HCT116 (cell line): ENCODE results near the gene SPINK5. TPM values are rescaled to one million over a fixed set of nuclear protein-coding genes. Genes with fewer than 3 reads are reported as not detected.
A peak's percentile ranks its signal among the peaks of the same experiment; 100 is the strongest.

Experiments
- ATAC-seq: fragments of 200-7000 bp; cut with Tn5 transposase; 2 replicates; pipeline ENCODE4 v1.9.1; 2020; ENCODE audit warnings: mild to moderate bottlenecking, moderate library complexity
- BruUV-seq: library from RNA; stranded (reverse); fragments of 400-500 nt; replicated peaks from 2 replicates; lab custom pipeline; 2021; lab: Mats Ljungman, UMichigan
- CTCF ChIA-PET: fragments of 300-600 bp; sonication (Branson Sonifier 250); formaldehyde crosslinking; loops from one replicate; lab custom pipeline; 2021; ENCODE audit warnings: antibody characterized with exemption; lab: Charles Lee
- POLR2A ChIA-PET: fragments of 300-600, 350-600 bp; sonication (Branson Sonifier 250); formaldehyde crosslinking; loops from one replicate; lab custom pipeline; 2021; ENCODE audit warnings: antibody characterized with exemption; lab: Charles Lee
- RAD21 ChIA-PET, 2 experiments: fragments of 300-600 bp; sonication (Branson Sonifier 250); formaldehyde crosslinking; loops; one replicate each; lab custom pipeline; 2023; ENCODE audit warnings: low total read pairs in 2 of 2; ENCODE audit not compliant: uncharacterized antibody in 2 of 2, unreplicated experiment in 2 of 2, low non-redundant PET in 1 of 2; lab: Charles Lee
- DNase-seq: peaks from one replicate; pipeline ENCODE4 v3.0.0-alpha.2; 2010; ENCODE audit warnings: low read depth, low spot score
- H2AFZ ChIP-seq: fragments of 200-600 bp; shearing (Covaris generic), sonication (generic); 2 replicates; pipeline ENCODE4 v1.6.1; 2017; ENCODE audit warnings: low read depth, mixed run types, mixed read lengths, antibody characterized with exemption, low read length; ENCODE audit not compliant: poor library complexity, severe bottlenecking
- H3K27ac ChIP-seq: 2 replicates; pipeline ENCODE4 v1.5.1; 2012; ENCODE audit warnings: low read depth, low read length
- H3K27me3 ChIP-seq: fragments of 200-600 bp; sonication (generic); 2 replicates; pipeline ENCODE4 v1.6.1; 2016; ENCODE audit warnings: mixed run types, low read length, mixed read lengths; ENCODE audit not compliant: insufficient read depth
- H3K36me3 ChIP-seq, 2 experiments: fragments of 200-500 bp in 1 of 2; fragments of 200-600 bp in 1 of 2; sonication (Bioruptor generic) in 1 of 2; sonication (generic) in 1 of 2; 2 replicates each; pipeline versions ENCODE4 v1.5.1 to v1.6.1; 2014 to 2016; ENCODE audit warnings: low read length in 2 of 2, inconsistent platforms in 1 of 2, mixed read lengths in 1 of 2, mixed run types in 1 of 2; ENCODE audit not compliant: insufficient read depth in 2 of 2, control insufficient read depth in 1 of 2
- H3K4me1 ChIP-seq, 2 experiments: fragments of 200-600 bp in 1 of 2; sonication (generic) in 1 of 2; 2 replicates each; pipeline versions ENCODE4 v1.5.1 to v1.6.1; 2012 to 2017; ENCODE audit warnings: low read length in 2 of 2, inconsistent platforms in 1 of 2, mild to moderate bottlenecking in 1 of 2, mixed read lengths in 1 of 2, mixed run types in 1 of 2, moderate library complexity in 1 of 2; ENCODE audit not compliant: insufficient read depth in 2 of 2, control insufficient read depth in 1 of 2
- H3K4me2 ChIP-seq: fragments of 200-600 bp; sonication (generic); 2 replicates; pipeline ENCODE4 v1.6.1; 2017; ENCODE audit warnings: mixed run types, low read length, mixed read lengths
- H3K4me3 ChIP-seq, 2 experiments: fragments of 200-600 bp in 1 of 2; sonication (generic) in 1 of 2; replicated peaks in 1 of 2; 2 replicates each; pipeline ENCODE4 v1.5.1; 2011 to 2016; ENCODE audit warnings: low read length in 2 of 2, control low read depth in 1 of 2, low read depth in 1 of 2, mild to moderate bottlenecking in 1 of 2, mixed read lengths in 1 of 2, mixed run types in 1 of 2
- H3K79me2 ChIP-seq: fragments of 200-600 bp; sonication (generic); 2 replicates; pipeline ENCODE4 v1.6.1; 2017; ENCODE audit warnings: mild to moderate bottlenecking, mixed run types, low read length, moderate library complexity, mixed read lengths; ENCODE audit not compliant: insufficient read depth
- H3K9ac ChIP-seq: fragments of 200-600 bp; sonication (generic); 2 replicates; pipeline ENCODE4 v1.6.1; 2016; ENCODE audit warnings: low read length, mixed read lengths
- H3K9me2 ChIP-seq: fragments of 200-600 bp; sonication (generic), shearing (Covaris generic); 2 replicates; pipeline ENCODE4 v1.6.1; 2017; ENCODE audit warnings: mixed run types, mild to moderate bottlenecking, moderate library complexity; ENCODE audit not compliant: insufficient read depth
- H3K9me3 ChIP-seq, 2 experiments: fragments of 200-500 bp in 1 of 2; fragments of 200-600 bp in 1 of 2; sonication (Bioruptor generic) in 1 of 2; sonication (generic) in 1 of 2; 2 replicates each; pipeline ENCODE4 v1.6.1; 2014 to 2017; ENCODE audit warnings: low read length in 2 of 2, mixed read lengths in 2 of 2, inconsistent platforms in 1 of 2, low read depth in 1 of 2, mild to moderate bottlenecking in 1 of 2, mixed run types in 1 of 2, moderate library complexity in 1 of 2; ENCODE audit not compliant: control insufficient read depth in 1 of 2, insufficient read depth in 1 of 2
- H4K20me1 ChIP-seq: fragments of 200-600 bp; sonication (generic), shearing (Covaris generic); 2 replicates; pipeline ENCODE4 v1.6.1; 2017; ENCODE audit warnings: mixed run types, mild to moderate bottlenecking, moderate library complexity; ENCODE audit not compliant: insufficient read depth
- CBX3 ChIP-seq: IDR thresholded peaks from 2 replicates; pipeline ENCODE4 v1.6.1; 2012; ENCODE audit warnings: low read depth
- CTCF ChIP-seq, 3 experiments: fragments of 200-600 bp in 1 of 3; sonication (generic) in 1 of 3; IDR thresholded peaks in 2 of 3; conservative IDR thresholded peaks in 1 of 3; 2 replicates each; pipeline ENCODE4 v1.5.1; 2012 to 2017; ENCODE audit warnings: low read depth in 2 of 3, low read length in 2 of 3, antibody characterized with exemption in 1 of 3, borderline replicate concordance in 1 of 3, control low read depth in 1 of 3, mild to moderate bottlenecking in 1 of 3, mixed read lengths in 1 of 3, mixed run types in 1 of 3, moderate library complexity in 1 of 3; ENCODE audit not compliant: insufficient read depth in 1 of 3
- EZH2phosphoT487 ChIP-seq: fragments of 200-600 bp; IDR thresholded peaks from 2 replicates; pipeline ENCODE4 v1.6.1; 2018; ENCODE audit warnings: antibody characterized with exemption, borderline replicate concordance
- FOSL1 ChIP-seq: IDR thresholded peaks from 2 replicates; pipeline ENCODE4 v1.6.1; 2012; ENCODE audit warnings: low read depth
- RAD21 ChIP-seq: IDR thresholded peaks from 2 replicates; pipeline ENCODE4 v1.6.1; 2012; ENCODE audit warnings: low read depth, mild to moderate bottlenecking
- intact Hi-C: fragments of 100-400 bp; cut with micrococcal nuclease; formaldehyde crosslinking; loops from 2 replicates; pipeline ENCODE4 v1.10.0; 2022
- total RNA-seq: library from RNA; stranded (reverse); gene quantifications from one replicate; pipeline ENCODE4 v1.2.1, GENCODE V29; 2021; ENCODE audit not compliant: unreplicated experiment

SPINK5 gene
- total RNA-seq, 1 experiment from 2014 or later, result not detected

- Histone ChIP-seq H3K9ac (no peak overlapping the region), H3K4me2 (no peak overlapping the region), H3K36me3 (no peaks in the 10 kb centered on the region), H3K79me2 (no peaks in the 10 kb centered on the region), H3K9me3 (no peaks in the 10 kb centered on the region), H3K4me3 (no peak overlapping the region), H3K27ac (no peak overlapping the region), H2AFZ (no peak overlapping the region), H3K27me3 (no peaks in the 10 kb centered on the region), H3K4me1 (no peaks in the 10 kb centered on the region), H3K9me2 (no peaks in the 10 kb centered on the region), H4K20me1 (no peaks in the 10 kb centered on the region)
- TF ChIP-seq FOSL1 (no peak), CBX3 (no peak), RAD21 (peak; percentile 84), CTCF (IDR thresholded peaks at IDR 0.05 in 2 of 3, conservative IDR thresholded peaks at IDR 0.05 in 1 of 3; ENCODE audit: borderline replicate concordance in 1 of 3, insufficient read depth in 1 of 3, low read depth in 2 of 3, low read length in 2 of 3) (peak; percentile 62 to 76 (median 72)), EZH2phosphoT487 (no peak)
- intact Hi-C loops, result loop anchor here (1.0 to 5.0 kb wide), 5 partner anchors 195 to 855 kb away; no protein-coding TSS in a partner anchor
- peak; percentile 48 for DNase-seq
- CTCF ChIA-PET, result interaction anchor here (1.2 to 1.9 kb wide), 2 partner anchors 195 to 552 kb away, joined by 6 to 29 read pairs; no protein-coding TSS in a partner anchor
- POLR2A ChIA-PET, result no interaction called here
- peak; percentile 78 for ATAC-seq
- no TSS peak for BruUV-seq
- RAD21 ChIA-PET, result no interaction called here
Measured at GRCh38 chr5:148179234-148179824, 115.5 kb downstream of the SPINK5 start.
